Measurements from ENCODE around the gene ST6GALNAC3. TPM values are rescaled to one million over a fixed set of nuclear protein-coding genes. Genes with fewer than 3 reads are reported as not detected.
"Not testable (repeated sequence)": the region's sequence is repeated elsewhere in the genome, so short reads cannot be mapped to it uniquely, and the experiment has no call there.

The ST6GALNAC3 gene
- polyA plus RNA-seq, 4 donors: under 0.01 to 21.7 (median 2.6) TPM

DNA sequence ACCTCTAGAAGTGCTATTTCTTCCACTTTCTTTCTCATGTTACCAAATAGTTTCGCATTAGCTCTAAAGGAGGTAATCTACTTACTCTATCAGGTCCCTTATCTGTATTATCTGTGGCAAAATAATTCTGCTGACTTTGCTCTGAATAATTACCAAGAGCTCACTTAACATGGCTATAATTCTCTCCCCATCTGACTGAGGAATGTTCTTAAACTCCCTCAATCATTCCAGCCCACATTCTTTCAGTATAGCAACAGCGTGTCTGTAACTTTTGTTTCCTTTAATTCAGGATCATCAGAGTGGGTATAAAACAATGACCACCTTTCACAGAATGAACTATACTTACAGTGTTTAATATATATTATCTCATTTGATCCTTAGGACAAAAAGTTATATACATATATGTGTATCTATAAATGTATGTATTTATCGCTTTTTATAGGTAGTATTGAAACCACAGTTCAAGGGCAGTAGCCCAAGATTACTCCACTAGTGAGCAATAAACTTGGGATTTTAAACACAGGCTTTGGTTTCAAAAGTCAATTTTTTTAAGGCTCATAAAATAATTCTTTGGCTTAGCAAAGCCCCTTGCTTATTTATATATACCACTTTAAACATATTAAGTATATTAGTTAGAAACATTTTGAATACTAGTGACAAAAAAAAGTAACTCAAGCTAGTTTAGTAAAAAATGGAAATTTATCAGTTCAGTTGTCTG, 36.1 kb upstream of the ST6GALNAC3 start:
- H3K4me1 ChIP-seq (ENCODE audit: control insufficient read depth in 3 of 3, insufficient read depth in 2 of 3, low read depth in 1 of 3, low read length in 2 of 3): peaks cover 0 to 37% (median 0%) of the 10 kb centered on the region in 3 donors
- FAIRE-seq: no peak
- H3K27me3 ChIP-seq (ENCODE audit: control insufficient read depth in 3 of 3, insufficient read depth in 3 of 3, low read length in 3 of 3): no peaks in the 10 kb centered on the region
- DNase-seq: peak in 1 of 2 donors; percentile 54
- H3K4me3 ChIP-seq (ENCODE audit: low read depth in 1 of 3, low read length in 3 of 3): no peak overlapping the region
- H3K36me3 ChIP-seq (ENCODE audit: control insufficient read depth in 3 of 3, insufficient read depth in 2 of 3, low read depth in 1 of 3, low read length in 3 of 3): no peaks in the 10 kb centered on the region
- no peaks in the 10 kb centered on the region for H3K9me3 ChIP-seq (ENCODE audit: control insufficient read depth in 2 of 2, insufficient read depth in 1 of 2, low read depth in 1 of 2, low read length in 1 of 2)
- peak overlapping the region in 1 of 3 donors; percentile 66 for H3K27ac ChIP-seq (ENCODE audit: low read depth in 1 of 3, low read length in 2 of 3)
- WGBS, 3 donors: 40 to 68% (median 60%) methylated on average over 3 of the region's 3 CpGs

DNA sequence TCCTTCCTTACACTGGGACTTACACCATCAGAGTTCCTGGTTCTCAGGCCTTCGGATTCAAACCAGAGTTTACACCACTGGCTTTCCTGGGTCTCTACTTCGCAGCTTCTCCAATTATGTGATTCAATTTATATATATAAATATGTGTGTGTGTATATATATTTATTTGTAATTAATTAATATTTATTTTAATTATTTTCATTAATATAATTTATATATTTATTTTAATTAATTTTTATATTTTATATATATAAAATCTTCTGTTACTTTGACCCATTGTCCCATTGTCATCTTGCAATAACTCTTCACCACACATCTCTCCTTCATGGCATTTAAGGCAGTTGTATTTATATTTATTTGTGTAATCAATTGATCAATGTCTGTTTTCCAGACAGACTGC, 28.4 kb upstream of the ST6GALNAC3 start:
- WGBS, 3 donors: 88 to 90% (median 89%) methylated on average over 2 of the region's 2 CpGs
- no peaks in the 10 kb centered on the region for H3K9me3 ChIP-seq (ENCODE audit: control insufficient read depth in 2 of 2, insufficient read depth in 1 of 2, low read depth in 1 of 2, low read length in 1 of 2)
- no peak for FAIRE-seq
- no peak overlapping the region for H3K4me3 ChIP-seq (ENCODE audit: low read depth in 1 of 3, low read length in 3 of 3)
- no peak for DNase-seq
- H3K36me3 ChIP-seq (ENCODE audit: control insufficient read depth in 3 of 3, insufficient read depth in 2 of 3, low read depth in 1 of 3, low read length in 3 of 3): no peaks in the 10 kb centered on the region
- H3K27me3 ChIP-seq (ENCODE audit: control insufficient read depth in 3 of 3, insufficient read depth in 3 of 3, low read length in 3 of 3): no peaks in the 10 kb centered on the region
- H3K4me1 ChIP-seq (ENCODE audit: control insufficient read depth in 3 of 3, insufficient read depth in 2 of 3, low read depth in 1 of 3, low read length in 2 of 3): peaks cover 0 to 4% (median 0%) of the 10 kb centered on the region in 3 donors
- H3K27ac ChIP-seq (ENCODE audit: low read depth in 1 of 3, low read length in 2 of 3): no peak overlapping the region

DNA sequence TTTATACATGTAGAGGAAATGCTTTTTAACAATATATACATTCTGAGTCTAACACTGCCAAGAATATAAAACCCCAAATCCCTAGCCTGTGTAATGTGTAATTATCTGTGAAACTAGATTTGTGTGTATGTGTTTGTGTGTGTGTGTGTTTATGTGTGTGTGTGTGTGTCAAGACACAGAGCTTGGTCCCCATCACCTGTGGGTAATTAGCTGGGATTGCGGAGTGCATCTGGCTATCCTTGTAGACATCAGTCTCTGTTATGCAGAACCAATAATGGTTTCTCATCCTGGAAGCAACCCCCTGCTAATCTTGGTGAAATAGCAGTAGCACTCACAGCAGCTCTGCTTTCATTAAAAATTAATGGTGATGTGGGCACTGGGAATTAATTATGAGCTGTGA, 26.3 kb upstream of the ST6GALNAC3 start:
- DNase-seq (no peak), FAIRE-seq (no peak)
- H3K4me1 ChIP-seq (ENCODE audit: control insufficient read depth in 3 of 3, insufficient read depth in 2 of 3, low read depth in 1 of 3, low read length in 2 of 3): no peaks in the 10 kb centered on the region
- H3K27ac ChIP-seq (ENCODE audit: low read depth in 1 of 3, low read length in 2 of 3): no peak overlapping the region
- H3K4me3 ChIP-seq (ENCODE audit: low read depth in 1 of 3, low read length in 3 of 3): no peak overlapping the region
- H3K27me3 ChIP-seq (ENCODE audit: control insufficient read depth in 3 of 3, insufficient read depth in 3 of 3, low read length in 3 of 3): no peaks in the 10 kb centered on the region
- H3K9me3 ChIP-seq (ENCODE audit: control insufficient read depth in 2 of 2, insufficient read depth in 1 of 2, low read depth in 1 of 2, low read length in 1 of 2): no peaks in the 10 kb centered on the region
- H3K36me3 ChIP-seq (ENCODE audit: control insufficient read depth in 3 of 3, insufficient read depth in 2 of 3, low read depth in 1 of 3, low read length in 3 of 3): no peaks in the 10 kb centered on the region
- WGBS, 3 donors: 84 to 98% (median 96%) methylated on average over 1 of the region's 1 CpG

DNA sequence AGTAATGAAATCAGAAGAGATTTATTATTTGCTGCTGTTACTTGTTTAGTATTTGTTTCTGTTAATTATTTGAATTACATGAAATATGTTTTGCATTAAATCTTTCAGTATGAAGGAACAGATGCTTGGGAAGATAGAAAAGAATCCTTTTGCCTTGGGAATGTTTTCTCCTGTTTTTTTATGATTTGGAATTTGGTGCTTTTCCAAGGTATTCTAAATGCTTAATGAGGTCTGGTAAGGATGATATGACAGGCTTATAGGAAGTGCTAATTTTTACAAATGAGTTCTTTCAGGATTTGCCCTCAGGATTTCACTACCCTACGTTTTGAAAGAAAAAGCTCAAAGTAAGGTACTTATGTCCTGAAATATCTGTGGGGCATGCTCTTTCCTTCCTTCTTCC, 25.6 kb upstream of the ST6GALNAC3 start:
- Histone ChIP-seq H3K27me3 (ENCODE audit: control insufficient read depth in 3 of 3, insufficient read depth in 3 of 3, low read length in 3 of 3) (no peaks in the 10 kb centered on the region), H3K27ac (ENCODE audit: low read depth in 1 of 3, low read length in 2 of 3) (no peak overlapping the region), H3K4me1 (ENCODE audit: control insufficient read depth in 3 of 3, insufficient read depth in 2 of 3, low read depth in 1 of 3, low read length in 2 of 3) (no peaks in the 10 kb centered on the region), H3K36me3 (ENCODE audit: control insufficient read depth in 3 of 3, insufficient read depth in 2 of 3, low read depth in 1 of 3, low read length in 3 of 3) (no peaks in the 10 kb centered on the region), H3K4me3 (ENCODE audit: low read depth in 1 of 3, low read length in 3 of 3) (no peak overlapping the region), H3K9me3 (ENCODE audit: control insufficient read depth in 2 of 2, insufficient read depth in 1 of 2, low read depth in 1 of 2, low read length in 1 of 2) (no peaks in the 10 kb centered on the region)
- FAIRE-seq (no peak), DNase-seq (no peak)
- WGBS, 3 donors: 54 to 83% (median 70%) methylated on average over 1 of the region's 1 CpG

DNA sequence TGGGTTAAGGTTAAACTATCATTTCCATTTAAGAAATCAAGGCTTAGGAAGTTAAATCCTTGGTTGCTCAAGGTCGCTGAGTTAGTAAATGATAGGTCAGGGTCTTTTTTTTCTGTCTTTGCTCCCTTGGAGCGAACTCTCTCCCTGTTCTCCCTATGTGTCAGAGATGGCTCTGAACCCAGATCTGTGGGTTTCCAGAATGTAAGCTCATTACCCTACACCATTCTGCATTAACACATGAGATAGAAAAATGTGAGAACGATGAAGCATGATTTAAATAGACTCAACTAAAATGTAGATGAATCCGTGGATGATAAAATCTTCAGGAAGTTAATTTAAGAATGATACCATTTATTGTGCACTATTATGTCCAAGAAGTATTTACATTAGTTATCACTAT, 25.0 kb upstream of the ST6GALNAC3 start:
- no peaks in the 10 kb centered on the region for H3K4me1 ChIP-seq (ENCODE audit: control insufficient read depth in 3 of 3, insufficient read depth in 2 of 3, low read depth in 1 of 3, low read length in 2 of 3)
- H3K9me3 ChIP-seq (ENCODE audit: control insufficient read depth in 2 of 2, insufficient read depth in 1 of 2, low read depth in 1 of 2, low read length in 1 of 2): no peaks in the 10 kb centered on the region
- no peak for FAIRE-seq
- H3K27ac ChIP-seq (ENCODE audit: low read depth in 1 of 3, low read length in 2 of 3): no peak overlapping the region
- no peaks in the 10 kb centered on the region for H3K27me3 ChIP-seq (ENCODE audit: control insufficient read depth in 3 of 3, insufficient read depth in 3 of 3, low read length in 3 of 3)
- 72 to 78% (median 77%) methylated on average over 4 of the region's 4 CpGs for WGBS, 3 donors
- no peaks in the 10 kb centered on the region for H3K36me3 ChIP-seq (ENCODE audit: control insufficient read depth in 3 of 3, insufficient read depth in 2 of 3, low read depth in 1 of 3, low read length in 3 of 3)
- DNase-seq: no peak
- H3K4me3 ChIP-seq (ENCODE audit: low read depth in 1 of 3, low read length in 3 of 3): no peak overlapping the region

DNA sequence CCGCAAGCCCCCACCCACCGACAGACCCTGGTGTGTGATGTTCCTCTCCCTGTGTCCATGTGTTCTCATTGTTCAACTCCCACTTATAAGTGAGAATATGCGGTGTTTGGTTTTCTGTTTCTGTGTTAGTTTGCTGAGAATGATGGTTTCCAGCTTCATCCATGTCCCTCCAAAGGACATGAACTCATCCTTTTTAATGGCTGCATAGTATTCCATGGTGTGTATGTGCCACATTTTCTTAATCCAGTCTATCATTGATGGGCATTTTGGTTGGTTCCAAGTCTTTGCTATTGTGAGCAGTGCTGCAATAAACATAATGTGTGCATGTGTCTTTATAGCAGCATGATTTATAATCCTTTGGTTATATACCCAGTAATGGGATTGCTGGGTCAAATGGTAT, 24.5 kb upstream of the ST6GALNAC3 start:
- WGBS, 3 donors: 94 to 98% (median 95%) methylated on average over 3 of the region's 3 CpGs
- H3K27ac ChIP-seq (ENCODE audit: low read depth in 1 of 3, low read length in 2 of 3); H3K4me1 ChIP-seq (ENCODE audit: control insufficient read depth in 3 of 3, insufficient read depth in 2 of 3, low read depth in 1 of 3, low read length in 2 of 3); H3K36me3 ChIP-seq (ENCODE audit: control insufficient read depth in 3 of 3, insufficient read depth in 2 of 3, low read depth in 1 of 3, low read length in 3 of 3); H3K27me3 ChIP-seq (ENCODE audit: control insufficient read depth in 3 of 3, insufficient read depth in 3 of 3, low read length in 3 of 3); FAIRE-seq; DNase-seq; H3K4me3 ChIP-seq (ENCODE audit: low read depth in 1 of 3, low read length in 3 of 3); H3K9me3 ChIP-seq (ENCODE audit: control insufficient read depth in 2 of 2, insufficient read depth in 1 of 2, low read depth in 1 of 2, low read length in 1 of 2): not testable (repeated sequence)

DNA sequence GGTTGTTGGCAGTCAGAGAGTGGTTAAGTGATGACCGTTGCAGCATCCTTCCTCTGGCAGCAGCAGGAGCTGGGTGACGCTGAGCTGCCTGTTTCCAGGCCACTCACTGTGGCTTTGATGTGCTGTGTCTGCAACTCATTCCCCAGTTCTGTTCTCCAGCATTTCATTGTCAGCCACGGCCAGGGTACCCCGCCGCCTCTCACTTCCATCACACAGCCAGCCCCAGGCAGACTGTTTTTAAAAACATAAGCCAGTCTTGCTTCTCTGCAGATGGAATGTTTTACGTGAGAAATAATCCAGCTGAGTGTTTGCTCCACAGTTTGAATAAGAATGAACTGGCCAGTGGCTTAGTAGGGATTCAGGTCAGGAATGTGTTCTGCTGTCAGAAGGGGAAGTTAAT, 21.5 kb upstream of the ST6GALNAC3 start:
- Histone ChIP-seq H3K4me3 (ENCODE audit: low read depth in 1 of 3, low read length in 3 of 3) (no peak overlapping the region), H3K9me3 (ENCODE audit: control insufficient read depth in 2 of 2, insufficient read depth in 1 of 2, low read depth in 1 of 2, low read length in 1 of 2) (no peaks in the 10 kb centered on the region), H3K4me1 (ENCODE audit: control insufficient read depth in 3 of 3, insufficient read depth in 2 of 3, low read depth in 1 of 3, low read length in 2 of 3) (no peaks in the 10 kb centered on the region), H3K27ac (ENCODE audit: low read depth in 1 of 3, low read length in 2 of 3) (no peak overlapping the region), H3K27me3 (ENCODE audit: control insufficient read depth in 3 of 3, insufficient read depth in 3 of 3, low read length in 3 of 3) (no peaks in the 10 kb centered on the region), H3K36me3 (ENCODE audit: control insufficient read depth in 3 of 3, insufficient read depth in 2 of 3, low read depth in 1 of 3, low read length in 3 of 3) (no peaks in the 10 kb centered on the region)
- FAIRE-seq: no peak
- no peak for DNase-seq
- 50 to 67% (median 60%) methylated on average over 6 of the region's 6 CpGs for WGBS, 3 donors

DNA sequence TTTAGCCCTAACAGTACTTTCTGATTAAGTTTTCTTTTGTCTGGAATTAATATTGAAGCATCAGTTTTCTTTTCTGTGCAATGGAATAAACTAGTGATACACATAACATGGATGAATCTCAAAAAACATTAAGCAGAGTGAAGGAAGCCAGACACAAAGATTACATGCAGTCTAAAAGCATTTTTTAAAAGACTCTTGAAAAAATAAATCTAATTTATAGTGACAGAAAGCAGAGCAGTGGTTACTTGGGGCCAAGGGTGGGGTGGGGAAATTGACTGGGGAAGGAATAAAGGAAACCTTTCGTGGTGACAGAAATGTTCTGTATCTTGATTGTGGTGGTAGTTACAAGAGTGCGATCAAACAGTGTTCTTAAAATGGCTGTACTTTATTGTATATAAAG, 20.2 kb upstream of the ST6GALNAC3 start:
- Histone ChIP-seq H3K9me3 (ENCODE audit: control insufficient read depth in 2 of 2, insufficient read depth in 1 of 2, low read depth in 1 of 2, low read length in 1 of 2) (no peaks in the 10 kb centered on the region), H3K27me3 (ENCODE audit: control insufficient read depth in 3 of 3, insufficient read depth in 3 of 3, low read length in 3 of 3) (no peaks in the 10 kb centered on the region), H3K27ac (ENCODE audit: low read depth in 1 of 3, low read length in 2 of 3) (no peak overlapping the region), H3K4me3 (ENCODE audit: low read depth in 1 of 3, low read length in 3 of 3) (no peak overlapping the region), H3K36me3 (ENCODE audit: control insufficient read depth in 3 of 3, insufficient read depth in 2 of 3, low read depth in 1 of 3, low read length in 3 of 3) (no peaks in the 10 kb centered on the region), H3K4me1 (ENCODE audit: control insufficient read depth in 3 of 3, insufficient read depth in 2 of 3, low read depth in 1 of 3, low read length in 2 of 3) (no peaks in the 10 kb centered on the region)
- no peak for DNase-seq
- FAIRE-seq: no peak
- 53 to 84% (median 64%) methylated on average over 2 of the region's 2 CpGs for WGBS, 3 donors

DNA sequence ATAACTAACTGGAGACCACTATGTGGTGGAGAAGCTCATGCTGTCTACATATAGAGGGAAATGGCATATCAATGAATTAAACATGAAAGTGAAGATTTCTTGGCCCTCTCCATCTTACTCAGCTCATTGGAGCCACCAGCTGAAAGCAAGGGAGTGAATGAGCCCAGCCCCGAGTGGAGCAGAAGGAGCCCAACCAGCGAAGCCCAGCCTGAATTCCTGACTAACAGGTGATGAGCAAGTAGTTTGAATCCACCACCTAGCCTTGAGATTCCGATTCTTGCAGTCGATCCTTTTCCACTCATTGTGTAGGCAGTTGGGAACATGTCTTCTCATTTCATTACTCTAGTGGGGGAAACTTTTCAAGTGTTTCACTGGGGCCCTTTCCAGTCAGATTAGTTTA, 18.6 kb upstream of the ST6GALNAC3 start:
- Histone ChIP-seq H3K4me3 (ENCODE audit: low read depth in 1 of 3, low read length in 3 of 3) (no peak overlapping the region), H3K4me1 (ENCODE audit: control insufficient read depth in 3 of 3, insufficient read depth in 2 of 3, low read depth in 1 of 3, low read length in 2 of 3) (no peaks in the 10 kb centered on the region), H3K27ac (ENCODE audit: low read depth in 1 of 3, low read length in 2 of 3) (no peak overlapping the region), H3K27me3 (ENCODE audit: control insufficient read depth in 3 of 3, insufficient read depth in 3 of 3, low read length in 3 of 3) (no peaks in the 10 kb centered on the region), H3K9me3 (ENCODE audit: control insufficient read depth in 2 of 2, insufficient read depth in 1 of 2, low read depth in 1 of 2, low read length in 1 of 2) (no peaks in the 10 kb centered on the region), H3K36me3 (ENCODE audit: control insufficient read depth in 3 of 3, insufficient read depth in 2 of 3, low read depth in 1 of 3, low read length in 3 of 3) (no peaks in the 10 kb centered on the region)
- WGBS, 3 donors: 76 to 84% (median 79%) methylated on average over 4 of the region's 4 CpGs
- no peak for FAIRE-seq
- DNase-seq: no peak

Data from small intestine (tissue), 7 donors.